K562 (cell line): ENCODE data around the gene UBR7.

Source experiments
- POLR2A ChIP-seq: fragments of 450-650 bp; conservative IDR thresholded peaks from 2 replicates; pipeline ENCODE4 v1.6.1; 2016
- SRF ChIP-seq, 2 experiments: fragments of 250-450, 450-650 bp in 1 of 2; sonication (Bioruptor Pico) in 1 of 2; sonication (generic) in 1 of 2; formaldehyde crosslinking; IDR thresholded peaks; 2 replicates each; pipeline versions ENCODE4 v1.5.0 to v1.5.1; 2020 to 2022; ENCODE audit warnings: mild to moderate bottlenecking in 1 of 2, missing genetic modification reagents in 1 of 2
- SRSF9 ChIP-seq: fragments of 200-400 bp; formaldehyde crosslinking; IDR thresholded peaks from 2 replicates; pipeline ENCODE4 v1.6.1; 2017; ENCODE audit warnings: low read depth, low read length, borderline replicate concordance

DNA sequence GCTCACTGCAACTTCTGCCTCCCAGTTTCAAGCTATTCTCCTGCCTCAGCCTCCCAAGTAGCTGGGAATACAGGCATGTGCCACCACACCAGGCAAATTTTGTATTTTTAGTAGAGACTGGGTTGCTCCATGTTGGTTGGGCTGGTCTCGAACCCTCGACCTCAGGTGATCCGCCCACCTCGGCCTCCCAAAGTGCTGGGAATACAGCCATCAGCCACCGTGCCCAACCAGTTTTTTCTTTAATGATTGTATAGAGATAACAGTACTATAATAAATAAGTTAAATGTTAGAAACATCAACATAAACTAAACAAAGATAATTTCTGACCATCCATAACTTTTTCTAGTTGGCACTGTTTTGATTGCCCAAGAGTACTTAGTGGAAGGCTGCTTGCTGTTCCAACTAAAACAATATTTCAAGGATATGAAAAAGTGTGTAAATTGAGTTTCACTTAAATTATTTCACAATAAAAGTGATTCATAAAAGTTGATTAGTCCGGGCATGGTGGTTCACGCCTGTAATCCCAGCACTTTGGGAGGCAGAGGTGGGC, 5.8 kb upstream of the UBR7 start:
- TF ChIP-seq SRSF9, result no peak
- no peak for TF ChIP-seq SRF (CRISPR knock-in tag; IDR thresholded peaks at IDR 0.05)
- no peak for TF ChIP-seq POLR2A
